GM21528 (cell line): ENCODE results near the gene MARS1.
"Not testable (repeated sequence)": the region's sequence is repeated elsewhere in the genome, so short reads cannot be mapped to it uniquely, and the experiment has no call there.

Source experiments
- ATAC-seq: cut with Tn5 transposase; IDR thresholded peaks from one replicate; pipeline ENCODE4 v1.9.1; 2021; ENCODE audit warnings: mild to moderate bottlenecking, moderate library complexity; ENCODE audit not compliant: unreplicated experiment, low FRiP score

MARS1 gene

DNA sequence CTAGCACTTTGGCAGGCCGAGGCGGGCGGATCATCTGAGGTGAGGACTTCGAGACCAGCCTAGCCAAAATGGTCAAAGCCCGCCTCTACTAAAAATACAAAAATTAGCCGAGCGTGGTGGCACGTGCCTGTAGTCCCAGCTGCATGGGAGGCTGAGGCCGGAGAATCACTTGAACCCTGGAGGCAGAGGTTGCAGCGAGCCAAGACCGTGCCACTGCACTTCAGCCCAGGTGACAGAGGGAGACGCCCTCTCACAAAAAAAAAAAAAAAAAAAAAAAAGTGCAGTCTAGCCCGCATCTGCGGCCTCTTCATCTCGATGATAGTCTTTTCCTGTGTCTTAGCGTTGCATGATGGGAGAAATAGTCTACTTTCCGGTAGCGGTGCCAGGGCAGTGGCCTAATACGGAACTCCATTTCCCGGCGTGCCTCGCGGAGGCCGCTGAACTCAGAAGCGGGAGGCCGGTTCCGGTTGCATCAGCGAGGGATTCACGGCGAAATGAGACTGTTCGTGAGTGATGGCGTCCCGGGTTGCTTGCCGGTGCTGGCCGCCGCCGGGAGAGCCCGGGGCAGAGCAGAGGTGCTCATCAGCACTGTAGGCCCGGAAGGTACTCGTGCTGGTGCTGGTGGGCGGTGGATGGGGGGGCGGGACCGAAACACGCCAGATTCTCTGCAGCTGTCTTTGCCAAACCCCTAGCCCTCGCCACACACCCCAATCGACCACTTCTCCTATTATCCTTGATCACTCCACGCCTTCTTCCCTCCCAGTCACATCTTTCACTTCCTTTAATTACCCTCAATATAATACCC lies at the start of gene MARS1:
MARS1 (plus strand) TSS at position 472 of the 805 bp plus-strand sequence; CDS start at position 495, 23 bp downstream.
- peak; percentile 94 for ATAC-seq

DNA sequence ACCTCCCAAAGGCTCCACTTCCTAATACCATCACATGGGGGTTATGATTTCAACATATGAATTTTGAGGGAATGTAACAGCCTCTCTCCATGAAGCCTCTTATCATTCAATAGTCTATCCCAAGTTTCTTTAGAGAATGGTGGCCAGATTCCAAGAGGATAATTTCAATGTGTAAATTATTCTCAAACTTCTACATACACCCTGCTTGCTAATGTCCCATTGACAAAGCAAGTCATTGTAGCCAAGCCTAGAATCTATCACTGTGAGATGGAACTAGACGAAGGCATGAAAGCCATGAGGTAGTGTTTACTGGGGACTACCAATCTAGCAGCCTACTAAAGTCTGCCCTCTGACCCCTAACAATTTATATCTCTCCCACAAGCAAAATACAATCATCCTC lies 49.5 kb upstream of the MARS1 start:
- no peak for ATAC-seq

DNA sequence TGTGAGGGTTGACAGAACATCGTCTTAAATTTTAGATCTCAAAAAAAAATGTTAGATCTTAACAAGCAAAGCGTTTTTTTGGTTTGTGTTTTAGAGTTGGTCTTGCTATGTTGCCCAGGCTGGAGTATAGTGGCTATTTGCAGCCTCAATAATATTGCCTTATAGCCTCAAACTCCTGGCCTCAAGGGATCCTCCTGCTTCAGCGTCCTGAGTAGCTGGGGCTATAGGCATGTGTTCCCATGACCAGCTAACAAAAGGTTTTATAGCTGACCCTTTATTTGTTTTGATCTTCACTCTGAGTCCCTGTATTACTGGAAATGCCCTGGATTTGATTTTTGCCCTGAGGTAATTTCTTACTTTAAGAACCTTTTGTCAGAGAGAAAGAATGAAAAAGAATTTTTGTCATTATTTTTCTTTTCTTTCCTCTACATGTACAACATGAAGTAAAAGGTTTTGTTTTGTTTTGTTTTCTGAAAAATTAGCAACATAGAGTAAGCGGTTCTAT lies 48.1 kb upstream of the MARS1 start:
- no peak for ATAC-seq

DNA sequence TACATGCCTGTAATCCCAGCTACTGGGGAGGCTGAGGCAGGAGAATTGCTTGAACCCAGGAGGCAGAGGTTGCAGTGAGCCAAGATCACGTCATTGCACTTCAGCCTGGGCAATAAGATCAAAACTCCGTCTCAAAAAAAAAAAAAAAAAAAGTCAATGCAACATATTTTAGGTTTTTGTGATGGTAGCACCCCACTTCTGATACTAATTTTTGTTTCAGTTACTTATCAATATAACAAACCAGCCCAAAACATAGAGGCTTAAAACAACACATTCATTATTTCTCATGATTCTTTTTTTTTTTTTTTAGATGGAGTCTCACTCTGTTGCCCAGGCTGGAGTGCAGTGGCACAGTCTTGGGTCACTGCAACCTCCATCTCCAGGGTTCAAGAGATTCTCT lies 46.5 kb upstream of the MARS1 start:
- ATAC-seq: not testable (repeated sequence)

DNA sequence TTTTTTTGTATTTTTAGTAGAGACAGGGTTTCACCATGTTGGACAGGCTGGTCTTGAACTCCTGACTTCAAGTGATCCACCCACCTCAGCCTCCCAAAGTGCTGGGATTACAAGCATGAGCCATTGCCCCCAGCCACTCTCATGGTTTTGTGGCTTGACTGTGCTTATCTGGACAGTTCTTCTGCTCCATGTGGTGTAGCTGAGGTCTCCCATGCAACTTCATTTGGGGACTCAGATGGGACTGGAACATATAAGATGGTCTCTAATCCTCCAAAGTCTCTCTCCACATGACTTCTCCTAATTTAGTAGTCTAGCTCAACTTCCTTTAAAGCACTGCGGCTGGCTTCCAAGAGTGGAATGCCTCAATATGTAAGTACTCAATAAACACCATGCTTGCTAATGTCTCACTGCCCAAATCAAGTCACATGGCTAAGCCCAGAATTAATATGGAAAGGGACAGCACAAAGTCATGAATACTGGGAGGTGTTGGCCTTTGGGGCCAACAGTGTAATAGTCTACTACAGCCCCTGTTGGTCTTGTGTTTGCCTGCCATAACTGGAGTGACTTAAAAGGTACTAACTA lies 45.9 kb upstream of the MARS1 start:
- no peak for ATAC-seq

DNA sequence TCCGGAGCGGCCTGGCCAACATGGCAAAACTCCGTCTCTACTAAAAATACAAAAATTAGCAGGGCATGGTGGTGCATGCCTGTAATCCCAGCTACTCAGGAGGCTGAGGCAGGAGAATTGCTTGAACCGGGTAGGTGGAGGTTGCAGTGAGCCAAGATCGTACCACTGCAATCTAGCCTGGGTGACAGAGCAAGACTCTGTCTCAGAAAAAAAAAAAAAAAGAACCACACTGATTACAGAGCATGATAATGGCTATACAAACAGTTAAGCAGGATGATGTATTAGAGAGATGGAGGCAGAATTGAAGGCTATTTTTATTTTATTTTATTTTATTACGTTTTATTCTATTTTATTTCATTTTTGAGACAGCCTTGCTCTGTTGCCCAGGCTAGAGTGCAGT lies 43.5 kb upstream of the MARS1 start:
- not testable (repeated sequence) for ATAC-seq

DNA sequence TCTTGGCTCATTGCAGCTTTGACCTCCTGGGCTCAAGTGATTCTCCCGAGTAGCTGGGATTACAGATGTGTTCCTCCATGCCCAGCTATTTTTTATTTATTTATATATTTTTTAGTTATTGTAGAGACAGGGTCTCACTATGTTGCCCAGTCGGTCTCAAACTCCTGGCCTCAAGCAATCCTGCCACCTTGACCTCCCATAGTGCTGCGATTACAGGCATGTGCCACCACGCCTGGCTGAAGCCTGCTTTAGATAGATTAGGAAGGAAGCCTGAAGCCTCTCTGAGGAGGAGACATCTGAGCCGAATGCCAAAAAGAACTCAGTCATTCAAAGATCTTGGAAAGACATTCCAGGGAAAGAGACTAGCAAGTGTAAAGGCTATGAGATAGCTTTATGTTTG lies 43.1 kb upstream of the MARS1 start:
- ATAC-seq: no peak

DNA sequence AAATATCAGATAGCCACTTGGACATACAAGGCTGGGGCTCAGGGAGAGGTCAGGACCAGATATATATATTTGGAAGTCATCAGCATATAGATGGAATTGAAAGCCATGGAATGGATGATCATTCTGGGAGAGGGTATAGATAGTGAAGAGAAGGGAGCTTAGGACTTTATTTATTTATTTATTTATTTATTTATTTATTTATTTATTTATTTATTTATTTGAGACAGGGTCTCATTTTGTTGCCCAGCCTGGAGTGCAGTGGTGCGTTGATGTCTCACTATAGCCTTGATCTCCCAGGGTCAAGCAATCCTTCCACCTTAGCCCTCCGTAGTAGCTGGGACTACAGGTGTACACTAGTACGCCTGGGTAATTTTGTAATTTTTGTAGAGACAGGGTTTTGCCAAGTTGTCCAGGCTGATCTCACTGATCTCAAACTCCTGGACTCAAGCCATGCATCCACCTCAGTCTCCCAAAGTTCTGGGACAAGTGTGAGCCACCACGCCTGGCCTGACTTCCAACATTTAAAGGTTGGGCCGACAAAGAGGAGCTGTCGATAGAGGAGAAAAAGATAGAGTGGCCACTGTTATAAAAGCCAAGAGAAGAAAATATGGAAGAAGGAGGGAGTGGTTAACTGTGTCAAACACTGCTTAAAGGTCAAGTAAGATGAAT lies 41.4 kb upstream of the MARS1 start:
- ATAC-seq: no peak

DNA sequence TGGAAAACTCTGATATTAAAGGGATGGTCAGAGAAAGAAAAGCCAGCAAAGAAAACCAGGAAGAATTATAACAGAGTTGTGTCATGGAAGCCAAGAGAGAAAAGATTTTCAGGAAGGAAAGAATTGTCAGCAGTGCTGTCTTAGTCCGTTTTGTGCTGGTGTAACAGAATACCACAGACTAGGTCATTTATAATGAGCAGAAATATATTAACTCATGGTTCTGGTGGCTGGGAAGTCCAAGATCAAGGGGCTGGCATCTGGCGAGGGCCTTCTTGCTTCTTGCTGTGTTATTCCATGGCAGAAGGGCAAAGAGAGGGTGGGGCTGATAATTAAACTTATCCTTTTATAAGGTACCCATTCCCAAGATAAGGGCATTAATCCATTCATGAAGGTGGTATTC lies 39.2 kb upstream of the MARS1 start:
- no peak for ATAC-seq

DNA sequence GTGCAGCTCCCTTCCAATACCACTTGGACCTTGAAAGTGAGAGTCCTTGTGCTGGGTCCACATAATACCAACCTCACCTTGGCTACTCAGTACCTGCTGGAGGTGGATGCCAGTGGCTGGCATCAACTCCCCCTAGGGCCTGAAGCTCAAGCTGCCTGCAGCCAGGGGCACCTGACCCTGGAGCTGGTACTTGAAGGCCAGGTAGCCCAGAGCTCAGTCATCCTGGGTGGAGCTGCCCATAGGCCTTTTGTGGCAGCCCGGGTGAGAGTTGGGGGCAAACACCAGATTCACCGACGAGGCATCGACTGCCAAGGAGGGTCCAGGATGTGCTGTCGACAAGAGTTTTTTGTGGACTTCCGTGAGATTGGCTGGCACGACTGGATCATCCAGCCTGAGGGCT lies 38.5 kb upstream of the MARS1 start:
- ATAC-seq: no peak

DNA sequence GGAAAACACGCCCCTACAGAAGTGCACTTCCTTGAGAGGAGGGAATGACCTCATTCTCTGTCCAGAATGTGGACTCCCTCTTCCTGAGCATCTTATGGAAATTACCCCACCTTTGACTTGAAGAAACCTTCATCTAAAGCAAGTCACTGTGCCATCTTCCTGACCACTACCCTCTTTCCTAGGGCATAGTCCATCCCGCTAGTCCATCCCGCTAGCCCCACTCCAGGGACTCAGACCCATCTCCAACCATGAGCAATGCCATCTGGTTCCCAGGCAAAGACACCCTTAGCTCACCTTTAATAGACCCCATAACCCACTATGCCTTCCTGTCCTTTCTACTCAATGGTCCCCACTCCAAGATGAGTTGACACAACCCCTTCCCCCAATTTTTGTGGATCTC lies 37.8 kb upstream of the MARS1 start:
- ATAC-seq: no peak

DNA sequence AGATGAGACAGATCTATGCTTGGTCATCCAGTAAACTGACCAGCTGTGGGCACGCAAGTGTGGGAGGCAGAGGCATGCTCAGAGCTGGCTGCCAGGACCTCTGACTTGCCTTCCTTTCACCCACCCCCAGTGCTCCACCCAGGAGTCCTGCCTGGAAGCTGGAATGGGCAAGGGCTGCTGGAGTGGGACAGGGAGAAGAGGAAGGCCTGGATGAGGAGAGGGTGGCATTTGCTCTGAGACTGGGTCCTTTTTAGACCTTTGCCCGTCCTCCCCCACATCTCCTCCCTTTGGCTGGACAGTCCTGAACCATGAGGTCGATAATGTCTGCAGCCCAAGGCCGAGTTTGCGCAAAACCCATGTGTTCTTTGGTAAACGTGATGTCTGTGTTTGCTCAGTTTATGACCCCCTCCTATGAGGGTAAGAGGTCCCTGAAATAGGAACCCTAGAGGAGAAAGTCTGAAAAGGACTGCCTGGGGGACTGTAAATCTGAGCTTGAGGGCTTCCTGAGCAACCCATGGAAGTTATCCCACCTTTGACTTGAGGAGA lies 36.6 kb upstream of the MARS1 start:
- ATAC-seq: no peak

DNA sequence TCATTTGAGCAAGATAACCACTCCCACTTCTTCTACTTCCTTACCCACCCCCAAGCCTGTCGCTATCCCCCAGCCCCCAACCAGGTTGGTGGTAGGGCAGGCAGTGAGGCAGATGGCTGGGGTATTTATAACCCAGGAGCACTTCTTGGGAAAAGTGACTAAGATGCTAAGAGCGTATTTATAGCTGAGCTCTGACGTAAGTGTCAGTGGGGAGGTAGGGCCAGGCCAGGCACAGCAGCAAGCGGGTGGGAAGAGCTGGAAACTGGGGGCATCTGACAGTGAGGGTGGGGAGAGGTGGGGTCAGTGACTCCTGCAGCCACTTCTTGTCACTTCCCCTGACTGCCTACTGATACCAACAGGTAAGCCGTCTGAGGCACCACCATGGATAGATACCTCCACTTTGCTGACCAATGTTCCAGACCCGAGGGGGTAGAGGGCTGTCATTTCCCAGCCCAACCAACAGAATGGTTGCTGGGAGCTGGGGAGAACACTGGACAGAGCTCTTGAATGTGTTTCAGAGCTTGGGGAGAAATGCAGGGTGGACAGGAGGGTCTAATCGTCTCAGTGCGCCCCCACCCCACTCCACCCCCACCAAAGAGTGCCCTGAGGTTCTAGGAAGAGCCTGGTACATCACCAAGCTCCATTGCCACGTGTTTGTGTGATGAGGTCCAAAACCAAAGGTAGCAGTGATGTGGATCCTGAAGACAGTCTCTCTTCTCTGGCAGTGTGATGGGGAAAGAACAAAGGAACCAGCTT lies 35.5 kb upstream of the MARS1 start:
- no peak for ATAC-seq

DNA sequence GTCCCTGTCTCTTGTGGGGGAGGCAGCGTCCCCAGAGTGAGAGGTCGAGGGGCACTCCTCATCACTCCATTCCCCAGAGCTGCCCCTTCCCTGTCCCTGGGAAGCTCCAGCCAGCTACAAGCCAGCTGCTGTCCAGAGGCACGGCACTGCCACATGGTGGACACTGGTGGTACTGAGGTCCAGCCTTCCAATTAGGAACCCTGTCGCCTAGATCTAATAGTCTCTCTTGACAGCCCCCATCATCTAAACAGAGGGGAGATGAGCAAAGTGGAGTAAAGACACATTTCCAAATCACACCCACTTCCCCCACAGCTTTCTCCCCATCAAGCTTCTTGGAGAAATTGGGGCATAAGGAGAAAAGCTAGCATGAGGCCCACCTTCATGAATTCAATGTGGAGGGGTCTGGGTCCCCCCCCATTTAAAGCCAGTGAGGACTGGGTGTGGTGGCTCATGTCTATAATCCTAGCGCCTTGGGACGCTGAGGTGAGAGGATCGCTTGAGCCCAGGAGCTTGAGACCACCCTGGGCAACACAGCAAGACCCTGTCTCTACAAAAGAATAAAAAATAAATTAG lies 34.8 kb upstream of the MARS1 start:
- ATAC-seq: no peak

DNA sequence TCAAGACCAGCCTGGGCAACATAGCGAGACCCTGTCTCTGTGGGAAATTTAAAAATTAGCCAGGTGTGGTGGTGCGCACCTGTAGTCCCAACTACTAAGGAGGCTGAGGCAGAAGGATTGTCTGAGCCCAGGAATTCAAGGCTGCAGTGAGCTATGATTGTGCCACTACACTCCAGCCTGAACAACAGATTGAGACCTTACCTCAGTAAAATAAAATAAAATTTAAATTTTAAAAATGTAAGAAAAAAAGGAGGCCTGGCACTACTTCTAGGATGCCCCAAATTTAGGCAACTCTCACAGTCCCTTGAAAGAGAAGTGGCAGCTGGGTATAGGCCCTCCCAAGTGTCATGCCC lies 33.7 kb upstream of the MARS1 start:
- no peak for ATAC-seq

DNA sequence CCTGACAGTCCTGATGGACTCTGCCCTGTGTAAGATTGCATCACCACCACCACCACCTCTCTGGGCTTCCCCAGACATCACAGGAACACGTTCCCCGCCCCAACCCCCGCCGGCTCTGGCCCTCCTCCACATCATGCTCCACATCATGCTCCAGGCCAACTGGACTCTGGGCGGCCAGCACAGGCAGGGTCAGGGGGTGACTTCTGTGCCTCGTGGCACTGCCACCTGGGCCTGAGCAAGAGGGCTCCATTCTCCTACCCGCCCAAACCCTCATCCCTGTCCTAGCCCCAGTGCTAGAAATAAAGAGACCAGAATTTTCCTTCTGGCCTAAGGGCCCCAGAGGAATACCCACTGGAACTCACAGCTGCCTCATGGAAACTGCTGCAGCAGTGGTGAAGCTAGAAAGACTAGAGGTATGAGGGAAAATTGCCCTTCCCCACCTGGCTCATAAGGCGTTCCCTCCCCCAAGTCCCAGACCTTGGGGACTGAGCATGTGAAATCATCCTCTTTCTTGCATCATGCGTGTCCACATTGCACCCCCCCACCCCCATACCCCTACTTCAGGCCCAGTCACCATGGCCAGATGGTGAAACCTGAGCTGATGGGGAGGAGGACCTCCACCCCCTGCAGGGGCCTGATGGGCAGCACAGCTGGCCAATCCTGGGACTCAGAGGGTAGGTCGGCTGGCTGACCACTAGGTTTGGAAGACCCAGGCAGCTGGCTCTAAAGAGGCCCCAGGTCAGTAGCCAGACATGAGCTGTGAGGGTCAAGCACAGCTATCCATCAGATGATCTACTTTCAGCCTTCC lies 33.1 kb upstream of the MARS1 start, which contains the start of gene INHBE:
INHBE (plus strand) TSS at position 742 of the 808 bp plus-strand sequence. CDS start 230 bp downstream, outside the sequence.
- no peak for ATAC-seq

DNA sequence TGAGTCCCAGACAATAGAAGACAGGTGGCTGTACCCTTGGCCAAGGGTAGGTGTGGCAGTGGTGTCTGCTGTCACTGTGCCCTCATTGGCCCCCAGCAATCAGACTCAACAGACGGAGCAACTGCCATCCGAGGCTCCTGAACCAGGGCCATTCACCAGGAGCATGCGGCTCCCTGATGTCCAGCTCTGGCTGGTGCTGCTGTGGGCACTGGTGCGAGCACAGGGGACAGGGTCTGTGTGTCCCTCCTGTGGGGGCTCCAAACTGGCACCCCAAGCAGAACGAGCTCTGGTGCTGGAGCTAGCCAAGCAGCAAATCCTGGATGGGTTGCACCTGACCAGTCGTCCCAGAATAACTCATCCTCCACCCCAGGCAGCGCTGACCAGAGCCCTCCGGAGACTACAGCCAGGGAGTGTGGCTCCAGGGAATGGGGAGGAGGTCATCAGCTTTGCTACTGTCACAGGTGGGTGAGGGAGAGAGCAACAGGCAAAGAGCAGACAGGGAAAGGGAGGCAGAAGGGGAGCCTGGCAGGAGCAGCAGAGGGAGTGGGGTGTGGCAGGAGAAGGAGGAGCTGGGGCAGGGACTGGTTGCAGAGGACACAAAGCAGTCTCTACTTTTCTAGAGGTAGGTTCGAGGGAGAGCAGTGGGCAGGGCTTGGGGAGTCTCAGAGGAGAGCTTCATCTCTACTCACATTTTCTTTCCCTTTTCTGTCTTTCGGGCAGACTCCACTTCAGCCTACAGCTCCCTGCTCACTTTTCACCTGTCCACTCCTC lies 32.3 kb upstream of the MARS1 start:
- no peak for ATAC-seq

DNA sequence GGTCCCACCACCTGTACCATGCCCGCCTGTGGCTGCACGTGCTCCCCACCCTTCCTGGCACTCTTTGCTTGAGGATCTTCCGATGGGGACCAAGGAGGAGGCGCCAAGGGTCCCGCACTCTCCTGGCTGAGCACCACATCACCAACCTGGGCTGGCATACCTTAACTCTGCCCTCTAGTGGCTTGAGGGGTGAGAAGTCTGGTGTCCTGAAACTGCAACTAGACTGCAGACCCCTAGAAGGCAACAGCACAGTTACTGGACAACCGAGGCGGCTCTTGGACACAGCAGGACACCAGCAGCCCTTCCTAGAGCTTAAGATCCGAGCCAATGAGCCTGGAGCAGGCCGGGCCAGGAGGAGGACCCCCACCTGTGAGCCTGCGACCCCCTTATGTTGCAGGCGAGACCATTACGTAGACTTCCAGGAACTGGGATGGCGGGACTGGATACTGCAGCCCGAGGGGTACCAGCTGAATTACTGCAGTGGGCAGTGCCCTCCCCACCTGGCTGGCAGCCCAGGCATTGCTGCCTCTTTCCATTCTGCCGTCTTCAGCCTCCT lies 31.6 kb upstream of the MARS1 start:
- no peak for ATAC-seq
